Astrocyte (in vitro differentiated cells and primary cell): ENCODE measurements around the gene GNA15.

Experiments
- EZH2 ChIP-seq: IDR thresholded peaks from 2 replicates; pipeline ENCODE4 v1.6.1; 2012; ENCODE audit warnings: mild to moderate bottlenecking, low read length, inconsistent platforms; ENCODE audit not compliant: insufficient read depth
- TF ChIP-seq, protein P1 (sequence below): IDR thresholded peaks from 2 replicates; pipeline ENCODE4 v1.5.1; 2011; ENCODE audit warnings: low read depth, mild to moderate bottlenecking, inconsistent platforms, low read length, moderate library complexity; ENCODE audit not compliant: insufficient read depth

- TF ChIP-seq, protein P1, sequence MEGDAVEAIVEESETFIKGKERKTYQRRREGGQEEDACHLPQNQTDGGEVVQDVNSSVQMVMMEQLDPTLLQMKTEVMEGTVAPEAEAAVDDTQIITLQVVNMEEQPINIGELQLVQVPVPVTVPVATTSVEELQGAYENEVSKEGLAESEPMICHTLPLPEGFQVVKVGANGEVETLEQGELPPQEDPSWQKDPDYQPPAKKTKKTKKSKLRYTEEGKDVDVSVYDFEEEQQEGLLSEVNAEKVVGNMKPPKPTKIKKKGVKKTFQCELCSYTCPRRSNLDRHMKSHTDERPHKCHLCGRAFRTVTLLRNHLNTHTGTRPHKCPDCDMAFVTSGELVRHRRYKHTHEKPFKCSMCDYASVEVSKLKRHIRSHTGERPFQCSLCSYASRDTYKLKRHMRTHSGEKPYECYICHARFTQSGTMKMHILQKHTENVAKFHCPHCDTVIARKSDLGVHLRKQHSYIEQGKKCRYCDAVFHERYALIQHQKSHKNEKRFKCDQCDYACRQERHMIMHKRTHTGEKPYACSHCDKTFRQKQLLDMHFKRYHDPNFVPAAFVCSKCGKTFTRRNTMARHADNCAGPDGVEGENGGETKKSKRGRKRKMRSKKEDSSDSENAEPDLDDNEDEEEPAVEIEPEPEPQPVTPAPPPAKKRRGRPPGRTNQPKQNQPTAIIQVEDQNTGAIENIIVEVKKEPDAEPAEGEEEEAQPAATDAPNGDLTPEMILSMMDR = no peak
- no peak for TF ChIP-seq EZH2
Measured at GRCh38 chr19:3202346-3202745, 66.5 kb downstream of the GNA15 start.
